Transverse colon (tissue), 4 donors: ENCODE measurements around the gene CCDC184. TPM values are rescaled to one million over a fixed set of nuclear protein-coding genes. Genes with fewer than 3 reads are reported as not detected.
A peak's percentile ranks its signal among the peaks of the same experiment; 100 is the strongest.

Experiments used
- DNase-seq: peaks from one replicate; pipeline ENCODE4 v3.0.0-alpha.2; 2019
- H3K27ac ChIP-seq, 4 donors: fragments of 200-600 bp; sonication (generic); 2 replicates each; pipeline ENCODE4 v1.5.1; 2016 to 2018; ENCODE audit warnings: inconsistent platforms in 4 of 4
- H3K27me3 ChIP-seq: fragments of 200-600 bp; sonication (generic); 2 replicates; pipeline ENCODE4 v1.5.1; 2017; ENCODE audit warnings: inconsistent platforms
- H3K36me3 ChIP-seq, 4 donors: fragments of 200-600 bp; sonication (generic); 2 replicates each; pipeline ENCODE4 v1.5.1; 2017 to 2019; ENCODE audit warnings: inconsistent platforms in 4 of 4
- H3K4me1 ChIP-seq, 4 donors: fragments of 200-600 bp; sonication (generic); 2 replicates each; pipeline ENCODE4 v1.5.1; 2017 to 2020; ENCODE audit warnings: inconsistent platforms in 4 of 4
- H3K4me3 ChIP-seq, 4 donors: fragments of 200-600 bp; sonication (generic); 1 replicate in 1 of 4; 2 replicates in 3 of 4; pipeline versions ENCODE4 v1.5.1 to v1.6.1; 2017 to 2019; ENCODE audit warnings: inconsistent platforms in 4 of 4
- H3K9me3 ChIP-seq, 2 donors: fragments of 200-600 bp; sonication (generic); 2 replicates each; pipeline ENCODE4 v1.5.1; 2017 to 2019; ENCODE audit warnings: inconsistent platforms in 2 of 2
- CTCF ChIP-seq, 5 experiments: fragments of 200-600 bp in 3 of 5; fragments of 450-650 bp in 2 of 5; sonication (generic) in 3 of 5; IDR thresholded peaks; 1 replicate in 2 of 5; 2 replicates in 3 of 5; pipeline ENCODE4 v1.5.1; 2016 to 2017; ENCODE audit warnings: antibody characterized with exemption in 5 of 5, inconsistent platforms in 3 of 5, mild to moderate bottlenecking in 2 of 5, moderate library complexity in 1 of 5
- EP300 ChIP-seq: sonication (generic); formaldehyde crosslinking; IDR thresholded peaks from one replicate; pipeline ENCODE4 v1.6.1; 2017; ENCODE audit warnings: antibody characterized with exemption, low read depth
- POLR2A ChIP-seq: fragments of 450-650 bp; IDR thresholded peaks from one replicate; pipeline ENCODE4 v1.6.1; 2016; ENCODE audit warnings: antibody characterized with exemption, mild to moderate bottlenecking, moderate library complexity
- POLR2AphosphoS5 ChIP-seq, 3 donors: sonication (generic); formaldehyde crosslinking; IDR thresholded peaks; one replicate each; pipeline ENCODE4 v1.6.1; 2016; ENCODE audit warnings: antibody characterized with exemption in 3 of 3
- WGBS, 2 donors: methylation state at CpG; one replicate each; pipeline ENCODE4 v1.1.5; 2018; ENCODE audit warnings: low coverage in 1 of 2; 5-methylcytosine and 5-hydroxymethylcytosine counted together
- in situ Hi-C, 4 donors: fragments of 200-750 bp; cut with MboI; loops; one replicate each; pipeline versions ENCODE4 v1.15.0 to v1.15.1; 2017; ENCODE audit warnings: low sequenced_read_pairs in 3 of 4, low pct_ligation_motif_present in 1 of 4, low pct_unique_long_range_greater_than_20kb in 1 of 4
- intact Hi-C: fragments of 100-400 bp; cut with DNase I; formaldehyde crosslinking; loops from one replicate; pipeline ENCODE4 v1.15.1; 2023; ENCODE audit warnings: low total_unique reads
- total RNA-seq, 4 donors: library from RNA; depleted of rRNA; stranded (reverse); fragments of >200 nt; gene quantifications; one replicate each; pipeline ENCODE4 v1.1.0, GENCODE V29; 2016

CCDC184 gene
- total RNA-seq, 4 donors from 2014 or later = 0.27 to 0.79 TPM; not detected in 2

GRCh38 chr12:48198985-48199384 lies 15.5 kb downstream of the CCDC184 start:
- DNase-seq = no peak
- Histone ChIP-seq H3K4me1 (peaks cover 0 to 34% (median 19%) of the 10 kb centered on the region in 4 donors), H3K27ac (peak overlapping the region; percentile 95 to 98 (median 95)), H3K27me3 (no peaks in the 10 kb centered on the region), H3K4me3 (peak overlapping the region; percentile 49 to 78 (median 56)), H3K36me3 (no peaks in the 10 kb centered on the region), H3K9me3 (peaks cover 3 to 6% of the 10 kb centered on the region in 2 donors)
- in situ Hi-C loops (no loop called here), intact Hi-C loops (no loop called here)
- TF ChIP-seq POLR2A (no peak), CTCF (IDR thresholded peaks at IDR 0.05) (no peak), POLR2AphosphoS5 (IDR thresholded peaks at IDR 0.05) (no peak), EP300 (no peak)
- WGBS, 2 donors = 71 to 78% methylated on average over 1 to 10 of the region's 10 CpGs

- intact Hi-C loops (no loop called here), in situ Hi-C loops (no loop called here)
- H3K4me1 ChIP-seq = peaks cover 0 to 34% (median 19%) of the 10 kb centered on the region in 4 donors
- TF ChIP-seq POLR2AphosphoS5 (IDR thresholded peaks at IDR 0.05) (peak in 2 of 3 donors; percentile 57 to 72), CTCF (IDR thresholded peaks at IDR 0.05) (no peak)
- no peak for DNase-seq
- H3K27me3 ChIP-seq = no peaks in the 10 kb centered on the region
- H3K9me3 ChIP-seq = peaks cover 4 to 7% of the 10 kb centered on the region in 2 donors
- no peaks in the 10 kb centered on the region for H3K36me3 ChIP-seq
- peak overlapping the region; percentile 95 to 98 (median 95) for H3K27ac ChIP-seq
- WGBS, 2 donors = 48 to 69% methylated on average over 2 to 3 of the region's 3 CpGs
- H3K4me3 ChIP-seq = peak overlapping the region in 1 of 4 donors; percentile 78
Observed at GRCh38 chr12:48199774-48200221, 16.4 kb downstream of the CCDC184 start.

DNA sequence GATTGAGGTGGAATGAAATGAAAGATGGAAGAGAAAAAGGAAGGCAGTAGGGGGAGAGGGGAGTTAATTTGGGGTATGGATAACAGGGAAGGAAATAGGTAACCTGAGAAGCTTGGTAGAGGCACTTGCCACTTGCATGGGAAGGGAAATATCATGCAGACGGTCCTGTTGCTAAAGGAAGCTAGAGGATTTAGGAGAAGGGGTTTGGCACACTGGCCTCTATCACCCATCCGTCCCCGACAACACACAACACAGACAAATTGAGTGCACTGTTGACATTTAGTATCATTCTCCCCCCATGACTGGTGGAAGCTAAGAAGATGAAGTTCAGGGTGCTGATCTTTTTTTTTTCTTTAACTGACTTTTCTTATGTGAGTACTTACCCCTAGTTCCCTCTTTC lies 17.6 kb downstream of the CCDC184 start:
- Histone ChIP-seq H3K27ac (peak overlapping the region in 2 of 4 donors; percentile 95 to 98), H3K9me3 (peaks cover 4 to 9% of the 10 kb centered on the region in 2 donors), H3K36me3 (no peaks in the 10 kb centered on the region), H3K27me3 (no peaks in the 10 kb centered on the region), H3K4me3 (no peak overlapping the region), H3K4me1 (peaks cover 0 to 34% (median 19%) of the 10 kb centered on the region in 4 donors)
- in situ Hi-C loops (no loop called here), intact Hi-C loops (no loop called here)
- TF ChIP-seq CTCF (IDR thresholded peaks at IDR 0.05) = no peak
- TF ChIP-seq POLR2A = no peak
- TF ChIP-seq EP300 = no peak
- no peak for TF ChIP-seq POLR2AphosphoS5 (IDR thresholded peaks at IDR 0.05)
- no peak for DNase-seq
- 92 to 97% methylated on average over 3 of the region's 3 CpGs for WGBS, 2 donors

DNA sequence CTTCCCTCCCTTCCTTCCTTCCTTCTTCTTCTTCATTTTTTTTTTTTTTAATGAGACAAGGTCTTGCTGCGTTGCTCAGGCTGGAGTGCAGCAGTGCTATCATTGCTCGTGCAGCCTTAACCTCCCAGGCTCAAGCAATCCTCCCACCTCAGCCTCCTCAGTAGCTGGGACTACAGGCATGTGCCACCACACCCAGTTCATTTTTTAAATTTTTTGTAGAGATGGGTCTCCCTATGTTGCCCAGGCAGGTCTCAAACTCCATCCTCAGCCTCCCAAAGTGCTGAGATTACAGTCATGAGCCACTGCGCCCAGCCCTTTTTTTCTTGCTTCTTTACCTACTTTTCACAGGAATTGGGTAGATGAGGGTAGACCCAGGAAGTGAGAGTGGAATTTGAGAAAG lies 18.1 kb downstream of the CCDC184 start:
- Histone ChIP-seq H3K9me3 (peaks cover 4 to 13% of the 10 kb centered on the region in 2 donors), H3K27me3 (no peaks in the 10 kb centered on the region), H3K4me1 (peaks cover 0 to 34% (median 19%) of the 10 kb centered on the region in 4 donors), H3K27ac (no peak overlapping the region), H3K36me3 (no peaks in the 10 kb centered on the region), H3K4me3 (no peak overlapping the region)
- TF ChIP-seq EP300 (no peak), POLR2AphosphoS5 (IDR thresholded peaks at IDR 0.05) (no peak), CTCF (IDR thresholded peaks at IDR 0.05) (no peak), POLR2A (no peak)
- in situ Hi-C loops (no loop called here), intact Hi-C loops (no loop called here)
- no peak for DNase-seq
- 83 to 85% methylated on average over 2 to 3 of the region's 3 CpGs for WGBS, 2 donors
